Inflammatory macrophage treated with lipopolysaccharide for 1 hour (primary cell): Measurements from ENCODE around the gene DISP3.

Experiments used
- DNase-seq, 2 donors: peaks; one replicate each; pipeline ENCODE4 v3.0.0-alpha.2; 2020 to 2022

Gene DISP3

DNA sequence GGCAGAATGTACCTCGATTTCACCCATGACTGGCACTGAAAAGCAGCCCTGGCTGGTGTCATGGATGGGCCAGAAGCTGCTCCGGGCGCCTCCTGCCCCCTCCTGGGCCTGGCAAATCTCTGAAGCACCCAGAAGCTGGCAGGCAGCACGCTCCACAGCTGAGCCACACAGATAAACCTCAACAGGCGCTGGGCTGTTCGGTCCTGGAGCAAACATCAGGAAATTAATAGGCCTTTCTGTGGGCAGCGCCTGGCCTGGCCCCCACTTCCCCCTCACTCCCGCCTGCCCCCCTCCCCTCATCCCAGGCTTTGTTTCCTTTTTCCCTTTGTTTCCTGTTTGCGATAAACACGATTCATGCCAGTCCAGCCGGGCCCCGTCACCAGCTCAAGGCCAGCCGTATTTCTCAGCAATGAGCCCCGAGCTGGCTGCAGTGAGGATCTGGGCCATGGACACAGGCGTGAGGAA lies 20.1 kb upstream of the DISP3 start:
- DNase-seq, result no peak

DNA sequence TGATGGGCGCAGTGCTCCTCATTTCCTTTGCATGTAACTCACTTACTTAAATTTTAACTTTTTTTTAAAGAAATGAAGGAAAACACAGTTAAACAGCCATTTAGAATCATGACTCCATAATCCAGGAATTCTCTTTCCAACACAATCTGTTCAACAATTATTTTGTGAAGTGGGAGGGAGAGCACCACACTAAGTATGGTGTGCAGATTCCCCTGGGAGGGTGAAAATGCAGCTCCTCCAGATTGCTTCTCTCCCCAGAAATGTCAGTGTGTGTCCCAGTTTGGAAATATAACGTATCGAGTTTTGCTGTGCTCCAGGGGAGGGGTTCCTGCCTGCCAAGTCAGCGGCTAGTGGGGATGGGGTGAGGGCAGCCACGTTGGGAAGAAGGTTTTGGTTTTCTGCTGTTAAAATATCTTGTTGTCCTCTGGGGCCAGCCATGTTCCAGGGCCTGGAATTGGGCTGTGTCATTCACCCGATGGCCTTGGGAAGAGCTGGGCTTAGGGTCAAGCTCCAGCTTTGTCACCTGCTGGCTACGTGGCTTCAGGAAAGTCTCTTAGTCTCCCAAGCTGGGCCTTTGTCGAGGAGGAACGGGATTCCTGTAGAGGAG lies 17.3 kb upstream of the DISP3 start:
- no peak for DNase-seq

DNA sequence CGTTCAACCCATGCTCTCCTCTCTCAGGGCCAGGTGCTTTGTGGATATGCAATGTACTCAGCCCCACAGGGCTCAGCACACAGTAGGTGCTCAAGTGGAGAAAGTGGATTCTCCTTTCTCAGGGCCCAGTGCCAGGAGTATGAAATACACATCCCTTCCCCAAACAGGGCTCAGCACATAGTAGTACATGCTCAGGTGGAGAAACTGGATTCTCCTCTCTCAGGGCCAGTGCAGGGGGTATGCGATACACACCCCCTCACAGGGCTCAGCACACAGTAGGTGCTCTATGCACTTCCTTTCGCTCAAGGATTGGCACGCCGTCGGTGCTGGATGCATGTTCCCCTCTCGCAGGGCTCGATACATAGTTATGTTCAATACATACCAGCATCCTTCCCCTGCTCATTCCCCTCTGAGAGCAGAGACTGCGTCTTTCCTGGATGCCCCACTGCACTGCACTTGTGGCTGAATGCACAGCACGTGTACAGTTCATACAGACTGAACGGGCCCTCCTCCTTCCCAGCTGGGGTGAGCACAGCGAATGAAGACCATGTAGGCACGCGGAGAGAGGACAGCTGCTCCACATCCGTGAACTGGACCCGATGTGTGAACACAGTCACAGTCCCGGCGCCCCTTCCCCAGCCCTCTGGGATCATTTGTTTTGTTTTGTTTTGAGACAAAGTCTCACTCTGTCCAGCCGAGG lies 16.6 kb upstream of the DISP3 start:
- DNase-seq, result no peak

DNA sequence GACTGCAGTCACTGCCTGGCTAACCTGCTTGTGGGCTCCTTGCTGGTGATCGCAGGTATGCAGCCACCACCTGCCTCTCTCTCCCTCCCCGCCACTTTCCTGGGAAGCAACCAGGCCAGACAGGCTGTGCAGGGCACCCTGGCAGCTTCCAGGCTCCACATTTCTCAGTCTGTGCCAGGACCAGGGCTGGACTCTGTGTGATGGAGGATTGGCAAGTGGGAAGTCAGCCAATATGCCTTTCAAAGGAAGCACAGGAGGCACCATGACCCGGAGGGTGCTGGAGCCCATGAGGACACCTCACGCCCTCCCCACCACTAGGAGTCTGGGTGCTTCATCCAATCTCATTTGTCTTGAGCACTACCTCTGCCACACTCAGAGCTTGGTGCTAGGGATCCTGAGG lies 15.8 kb upstream of the DISP3 start:
- DNase-seq, result no peak

DNA sequence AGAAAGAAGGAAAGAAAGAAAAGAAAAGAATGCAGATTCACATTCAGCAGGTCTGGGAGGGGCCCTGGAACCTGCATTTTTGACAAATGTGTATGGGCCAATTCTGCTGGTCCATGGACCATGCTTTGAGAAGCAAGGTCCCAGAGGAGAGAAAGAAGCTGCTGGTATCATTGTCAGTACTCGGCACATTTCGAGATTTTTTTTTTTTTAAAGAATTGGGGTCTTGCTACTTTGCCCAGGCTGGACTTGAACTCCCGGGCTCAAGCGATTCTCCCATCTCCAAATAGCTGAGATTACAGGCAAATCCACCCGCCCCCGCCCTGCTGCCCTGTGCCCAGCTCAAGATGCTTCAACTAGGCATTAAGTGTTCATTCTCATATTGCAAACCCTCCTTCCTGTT lies 13.6 kb upstream of the DISP3 start:
- DNase-seq, result no peak

DNA sequence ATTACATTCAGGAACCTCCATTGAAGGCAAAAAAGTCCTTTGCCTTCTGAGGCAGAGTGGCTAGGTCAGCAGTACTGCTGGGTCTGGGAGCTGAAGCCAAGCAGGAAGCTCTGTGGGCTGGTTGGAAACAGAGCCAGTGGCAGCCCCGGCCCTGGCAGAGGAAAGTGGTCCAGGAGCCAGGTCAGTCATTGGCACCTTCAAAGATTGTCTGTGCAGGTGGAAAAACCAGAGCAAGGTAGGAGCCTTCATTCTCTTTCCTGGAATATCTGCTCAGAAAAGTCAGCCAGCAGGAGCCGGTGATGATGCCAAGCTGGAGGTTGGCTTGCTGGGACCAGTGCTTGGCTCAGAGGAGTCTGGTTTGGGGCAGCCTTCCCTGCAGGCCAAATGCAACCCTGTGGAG lies 12.5 kb upstream of the DISP3 start:
- DNase-seq, result no peak

DNA sequence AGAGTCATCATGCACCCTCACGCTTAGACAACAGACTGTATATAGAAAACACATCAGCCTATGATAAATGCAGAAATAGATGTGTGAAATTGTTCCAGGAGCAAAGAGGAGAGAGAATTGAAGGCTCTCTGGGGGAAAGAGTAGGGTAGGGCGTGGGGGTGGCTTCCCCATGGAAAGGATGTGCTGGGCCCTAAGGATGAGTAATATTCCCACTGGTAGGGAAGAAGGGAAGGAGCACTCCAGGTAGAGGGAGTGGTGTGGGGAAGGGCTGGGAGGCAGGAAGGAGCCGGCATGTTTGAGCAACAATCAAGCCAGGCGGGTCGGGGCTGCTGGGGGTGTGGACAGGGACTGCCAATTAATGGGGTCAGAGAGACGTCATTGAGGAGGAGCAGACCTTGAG lies 10.1 kb upstream of the DISP3 start:
- no peak for DNase-seq

DNA sequence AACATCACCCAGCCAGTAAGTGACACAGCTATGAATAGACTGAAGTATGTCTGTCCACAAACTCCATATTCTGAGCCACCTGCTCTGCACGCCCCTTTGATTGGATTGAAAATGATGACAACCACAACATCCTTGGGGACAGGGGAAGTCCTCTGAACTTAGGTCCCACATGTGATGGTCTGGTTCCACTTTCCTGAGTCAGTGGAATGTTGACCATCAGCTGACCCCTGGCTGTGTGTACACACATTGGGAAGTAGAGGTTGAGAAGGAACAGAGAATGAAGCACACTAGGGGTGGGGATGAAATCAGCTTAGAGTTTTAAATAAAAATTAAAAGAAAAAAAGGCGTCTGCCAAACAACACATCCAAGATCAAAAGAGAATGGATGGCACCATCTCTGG lies 8.0 kb upstream of the DISP3 start:
- DNase-seq, result peak in 1 of 2 donors; percentile 6

DNA sequence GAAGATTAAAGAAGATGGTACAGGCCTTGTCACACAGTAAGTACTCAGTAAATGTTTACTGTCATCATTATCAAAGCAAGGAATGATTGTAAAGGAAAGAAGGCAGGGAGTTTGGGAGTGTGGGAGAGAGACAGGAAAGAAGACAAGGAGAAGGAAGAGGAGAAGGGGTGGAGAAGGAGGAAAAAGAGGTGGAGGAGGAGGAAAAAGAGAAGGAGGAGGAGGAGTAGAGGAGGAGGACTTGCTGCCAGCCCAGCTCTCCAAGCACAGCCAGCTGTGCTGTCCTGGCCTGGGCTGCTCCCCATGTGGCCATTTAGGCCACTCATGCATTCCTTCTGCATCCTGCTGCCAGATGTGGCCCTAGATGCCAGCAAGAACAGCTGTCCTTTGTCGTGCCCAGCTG lies 7.5 kb upstream of the DISP3 start:
- no peak for DNase-seq

DNA sequence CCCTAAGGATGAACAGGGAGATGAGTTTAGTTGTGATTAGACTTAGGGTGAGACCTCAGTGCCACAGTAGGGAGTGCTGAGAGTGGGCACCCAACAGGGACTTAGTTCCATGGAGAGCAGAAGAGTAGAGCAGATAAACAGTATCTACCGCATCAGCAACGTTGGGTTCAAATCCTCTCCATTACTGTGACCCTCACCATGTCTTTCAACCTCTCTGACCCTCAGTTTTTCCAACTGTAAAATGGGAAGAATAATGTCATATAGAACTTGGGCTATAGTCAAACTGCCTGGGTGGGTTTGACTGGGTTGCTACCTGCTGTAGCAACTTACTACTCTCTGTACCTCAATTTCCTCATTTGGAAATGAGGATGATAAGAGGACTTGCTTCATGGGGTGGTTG lies 6.7 kb upstream of the DISP3 start:
- DNase-seq, result no peak

DNA sequence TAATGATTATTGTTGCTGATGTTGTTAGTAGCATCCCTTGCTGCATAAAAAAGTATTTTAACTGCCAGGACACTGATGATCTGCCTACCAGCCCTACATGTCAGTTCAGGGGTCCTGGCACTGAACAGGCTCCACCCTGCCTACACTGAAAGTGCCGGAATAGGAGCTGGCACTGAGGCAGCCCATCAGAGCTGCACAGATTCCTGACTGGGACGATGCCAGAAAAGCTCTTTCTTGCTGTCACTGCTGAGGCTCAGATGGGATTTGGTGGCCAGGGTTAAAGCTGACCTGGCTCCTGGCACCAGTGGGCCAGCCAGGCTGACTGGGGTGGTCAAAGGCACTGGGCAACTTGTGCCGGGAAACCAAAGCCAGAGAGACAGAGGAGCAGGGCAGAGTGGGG lies 6.2 kb upstream of the DISP3 start:
- no peak for DNase-seq

DNA sequence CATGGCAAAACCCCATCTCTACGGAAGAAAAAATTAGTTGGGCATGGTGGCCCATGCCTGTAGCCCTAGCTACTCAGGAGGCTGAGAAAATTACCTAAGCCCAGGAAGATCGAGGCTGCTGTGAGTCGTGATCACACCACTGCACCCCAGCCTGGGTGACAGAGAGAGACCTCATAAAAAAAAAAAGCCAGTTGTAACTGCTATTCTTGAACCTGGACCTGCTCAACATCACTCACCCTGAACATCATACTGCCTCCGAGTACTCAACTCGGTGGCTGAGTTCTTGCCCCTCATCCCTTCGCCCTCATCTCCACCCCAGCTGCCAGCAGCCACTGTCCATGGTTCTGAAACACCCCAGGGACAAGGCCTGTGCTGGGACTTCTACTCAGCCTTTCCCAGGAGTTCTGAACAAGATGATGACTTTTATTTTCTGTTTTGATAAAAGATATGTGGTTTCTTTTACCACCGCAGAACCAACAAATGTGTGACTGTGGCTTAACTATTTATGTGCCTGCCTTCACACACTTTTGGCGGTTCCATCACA lies 5.4 kb upstream of the DISP3 start:
- DNase-seq, result peak in 1 of 2 donors; percentile 1

DNA sequence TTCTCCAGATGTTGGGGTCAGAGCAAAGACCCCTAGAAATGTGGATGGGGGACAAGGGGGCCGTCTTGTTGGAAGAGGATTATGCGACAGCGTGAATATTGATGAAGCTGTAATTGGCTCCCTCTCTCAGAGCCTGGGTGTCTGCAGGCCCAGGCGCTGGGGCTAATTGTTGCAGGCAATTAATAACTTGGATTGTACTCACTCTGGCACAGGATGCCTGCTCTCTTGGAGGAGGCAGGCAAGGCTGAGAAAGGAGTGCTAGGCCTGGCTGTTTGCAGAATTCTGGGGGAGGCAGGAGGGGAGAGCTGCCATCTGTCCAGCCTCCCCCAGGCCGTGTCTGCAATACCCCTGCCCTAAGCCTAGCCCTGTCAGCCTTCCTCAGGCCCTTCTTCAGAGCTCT lies 4.1 kb upstream of the DISP3 start:
- DNase-seq, result no peak

DNA sequence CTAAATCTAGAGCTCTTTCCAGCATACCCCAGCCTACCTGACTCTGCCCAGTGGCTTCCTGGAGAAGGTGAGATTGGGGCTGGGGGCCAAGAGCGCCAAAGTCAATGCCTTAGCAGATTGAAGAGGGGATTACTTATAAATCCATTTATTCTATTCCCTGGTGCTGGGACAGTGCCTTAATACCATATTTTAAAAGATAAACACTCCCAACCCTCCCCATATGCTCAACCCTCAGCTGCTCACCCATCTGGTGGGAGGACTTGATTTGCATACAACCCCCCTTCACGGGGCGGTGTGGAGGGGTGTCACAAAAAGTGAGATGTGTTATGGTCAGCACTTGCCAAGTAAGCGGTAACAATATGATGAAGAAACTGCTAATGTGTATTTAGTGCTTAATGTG lies 3.2 kb upstream of the DISP3 start:
- DNase-seq, result no peak

DNA sequence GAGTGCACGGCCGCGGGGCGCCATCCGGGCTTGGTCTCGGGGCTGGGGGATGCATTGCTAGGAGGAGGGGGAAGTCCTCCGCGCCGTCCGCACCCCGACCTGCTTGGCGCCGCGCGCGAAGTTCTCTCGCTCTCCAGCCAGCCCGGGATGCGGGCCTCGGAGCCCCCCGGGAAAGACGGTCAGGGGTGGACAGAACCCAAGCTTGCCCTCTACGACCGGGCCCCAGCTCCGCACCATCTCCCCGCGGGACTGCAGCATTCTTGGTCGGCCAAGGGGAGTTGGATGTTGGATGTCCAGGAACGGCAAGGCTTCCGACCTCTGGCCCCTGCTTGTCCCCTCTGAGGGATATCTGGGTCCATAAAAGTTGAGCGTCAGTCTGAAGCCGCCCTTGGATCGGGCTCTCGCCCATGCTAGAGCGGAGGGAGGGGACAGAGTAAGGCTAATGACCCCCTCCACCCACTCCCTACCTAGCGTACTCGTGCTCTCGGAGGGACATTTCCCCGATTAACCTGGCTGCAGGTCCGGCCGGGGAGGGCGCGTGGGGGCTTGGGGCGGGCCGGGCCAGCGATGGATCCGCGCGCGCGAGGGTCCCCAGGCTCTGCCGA lies 522 bp downstream of the DISP3 start:
- no peak for DNase-seq

DNA sequence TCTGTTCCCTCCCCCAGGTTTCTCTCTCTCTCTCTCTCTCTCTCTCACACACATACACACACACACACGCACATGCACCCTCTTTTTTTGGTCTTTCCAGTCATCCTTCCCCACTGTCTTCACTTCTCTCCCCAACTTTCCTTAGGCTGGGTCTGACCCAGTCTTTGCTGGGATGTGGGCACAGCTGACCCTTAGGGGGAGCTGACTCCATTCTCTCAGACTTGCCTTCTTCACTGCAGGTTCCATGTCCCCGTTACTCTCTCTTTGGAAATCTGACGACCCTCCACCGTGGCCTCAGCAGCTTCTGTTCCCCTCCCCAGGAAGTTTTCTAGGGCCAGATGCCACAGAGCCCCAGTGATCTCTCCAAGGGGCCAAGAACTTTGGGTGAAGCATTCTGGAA lies 2.1 kb downstream of the DISP3 start:
- DNase-seq, result no peak

DNA sequence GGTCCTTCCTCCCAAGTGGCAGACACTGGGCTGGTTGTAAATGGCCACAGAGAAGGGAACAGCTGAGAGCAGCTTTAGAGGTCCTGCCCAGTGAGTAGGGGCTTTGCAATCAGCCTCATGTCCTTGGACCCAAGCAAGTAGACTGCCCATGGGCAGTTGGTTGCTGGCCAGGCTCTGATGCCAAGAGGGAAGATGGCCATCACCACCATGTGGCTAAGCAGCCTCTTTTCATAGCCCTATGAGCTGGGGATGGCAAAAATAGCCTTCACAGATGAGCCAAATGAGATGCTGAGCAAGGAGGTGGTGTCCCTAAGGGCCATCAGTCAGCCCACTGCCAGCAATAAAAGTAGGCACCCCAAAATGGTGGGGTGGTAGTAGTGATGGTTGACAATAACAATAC lies 3.2 kb downstream of the DISP3 start:
- no peak for DNase-seq

DNA sequence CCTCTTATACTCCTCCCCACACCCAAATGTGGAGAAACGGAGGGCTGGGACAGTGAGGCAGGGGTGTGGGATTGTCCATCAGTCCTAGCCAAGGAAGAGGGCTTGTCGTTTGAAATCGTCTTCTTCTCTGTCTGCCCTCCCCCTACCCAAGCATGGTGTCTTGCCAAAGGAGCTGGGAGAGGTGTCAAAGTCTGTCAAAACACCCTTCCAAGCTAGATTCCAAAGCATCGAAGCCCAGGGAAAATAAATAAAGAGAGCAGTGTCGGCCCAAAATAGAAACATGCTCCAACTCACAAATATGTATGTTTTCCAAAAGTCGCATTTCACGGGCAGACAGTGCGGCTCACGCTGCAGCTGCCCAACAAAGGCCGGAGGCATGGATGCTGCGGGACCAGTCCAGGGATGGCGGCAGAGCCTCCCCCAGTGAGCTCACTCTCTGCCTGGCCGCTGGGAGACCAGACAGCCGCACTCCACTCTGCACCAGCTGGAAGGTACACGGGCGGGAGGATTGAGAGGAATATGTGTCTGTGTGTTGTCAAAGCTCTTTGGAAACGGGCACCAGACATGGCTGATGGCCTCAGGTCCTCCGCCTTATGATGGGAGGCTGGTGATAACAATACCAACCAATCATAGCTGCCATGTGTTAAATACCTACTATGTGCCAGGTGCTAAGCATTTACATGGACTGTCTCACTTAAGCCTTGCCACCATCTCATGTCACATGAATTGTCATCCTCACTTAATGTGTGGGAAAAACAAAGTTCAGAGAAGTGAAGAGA lies 3.9 kb downstream of the DISP3 start:
- no peak for DNase-seq

DNA sequence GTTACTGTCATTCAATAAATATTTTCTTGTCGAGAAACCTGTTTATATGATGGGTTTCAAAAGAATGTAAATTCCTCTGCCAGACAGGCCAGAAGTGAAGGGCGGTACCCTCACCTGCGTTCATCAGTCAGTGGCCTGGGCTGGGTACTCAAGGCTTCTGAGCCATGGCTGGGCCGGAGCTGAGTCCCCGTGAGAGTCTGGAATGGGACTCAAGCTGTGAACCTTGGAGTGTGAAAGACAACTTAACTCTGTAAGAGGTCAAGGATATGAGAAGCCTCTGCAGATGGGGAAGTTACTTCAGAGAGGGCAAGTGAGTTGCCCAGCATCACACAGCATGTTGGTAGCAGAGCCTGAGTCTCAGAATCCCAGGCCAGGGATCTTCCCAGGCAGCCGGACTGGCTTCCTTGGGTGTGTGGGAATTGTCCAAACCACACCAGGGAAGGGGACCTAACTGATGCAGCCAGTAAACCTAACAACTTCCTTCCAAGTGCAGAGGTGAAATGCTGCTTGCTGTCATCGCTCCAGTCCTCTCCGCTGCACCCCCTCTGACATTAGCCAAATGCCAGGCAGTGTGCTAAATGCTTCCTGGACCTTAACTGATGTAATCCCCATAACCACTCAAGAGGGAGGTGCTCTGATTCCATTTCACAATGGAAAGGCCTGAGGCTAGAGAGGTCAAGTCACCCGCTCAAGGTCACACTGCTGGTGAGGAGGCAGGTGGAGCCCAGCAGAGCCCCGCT lies 4.8 kb downstream of the DISP3 start:
- DNase-seq, result no peak

DNA sequence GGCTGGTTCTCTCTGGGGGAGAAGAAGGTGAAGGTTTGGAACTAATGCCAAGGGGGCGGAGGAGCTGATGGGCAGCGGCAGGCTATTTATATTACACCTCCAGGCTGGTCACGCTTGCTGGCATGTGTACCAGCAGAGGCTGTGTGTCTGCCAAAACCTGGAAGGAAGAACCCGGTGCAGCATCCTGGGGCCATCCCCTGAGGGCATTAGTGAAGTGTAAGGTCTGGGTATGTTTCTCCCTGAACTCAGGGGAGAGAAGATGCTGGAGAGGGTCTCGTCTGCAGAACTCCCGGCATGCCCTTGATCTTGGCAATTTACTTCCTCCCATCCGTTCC lies 5.3 kb downstream of the DISP3 start:
- no peak for DNase-seq

DNA sequence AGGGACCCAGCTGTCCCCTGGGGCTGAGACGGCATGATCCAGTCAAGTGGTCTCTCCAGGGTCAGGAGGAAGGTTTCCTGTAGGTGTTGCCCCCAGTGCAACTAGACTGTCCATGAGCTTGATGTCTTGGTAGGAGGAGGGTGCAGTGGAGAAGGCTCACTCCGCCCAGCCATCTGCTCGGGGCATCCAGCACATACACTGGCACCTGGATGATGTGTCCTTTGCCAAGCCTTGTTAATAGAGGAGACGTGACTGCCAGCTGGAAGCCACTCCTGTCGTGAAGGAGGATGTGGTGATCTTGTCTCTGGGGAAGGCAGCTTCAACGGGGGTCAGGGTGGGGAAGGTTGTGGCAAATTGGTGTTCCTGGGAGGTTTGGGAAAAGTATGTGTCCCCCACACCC lies 6.2 kb downstream of the DISP3 start:
- DNase-seq, result no peak

DNA sequence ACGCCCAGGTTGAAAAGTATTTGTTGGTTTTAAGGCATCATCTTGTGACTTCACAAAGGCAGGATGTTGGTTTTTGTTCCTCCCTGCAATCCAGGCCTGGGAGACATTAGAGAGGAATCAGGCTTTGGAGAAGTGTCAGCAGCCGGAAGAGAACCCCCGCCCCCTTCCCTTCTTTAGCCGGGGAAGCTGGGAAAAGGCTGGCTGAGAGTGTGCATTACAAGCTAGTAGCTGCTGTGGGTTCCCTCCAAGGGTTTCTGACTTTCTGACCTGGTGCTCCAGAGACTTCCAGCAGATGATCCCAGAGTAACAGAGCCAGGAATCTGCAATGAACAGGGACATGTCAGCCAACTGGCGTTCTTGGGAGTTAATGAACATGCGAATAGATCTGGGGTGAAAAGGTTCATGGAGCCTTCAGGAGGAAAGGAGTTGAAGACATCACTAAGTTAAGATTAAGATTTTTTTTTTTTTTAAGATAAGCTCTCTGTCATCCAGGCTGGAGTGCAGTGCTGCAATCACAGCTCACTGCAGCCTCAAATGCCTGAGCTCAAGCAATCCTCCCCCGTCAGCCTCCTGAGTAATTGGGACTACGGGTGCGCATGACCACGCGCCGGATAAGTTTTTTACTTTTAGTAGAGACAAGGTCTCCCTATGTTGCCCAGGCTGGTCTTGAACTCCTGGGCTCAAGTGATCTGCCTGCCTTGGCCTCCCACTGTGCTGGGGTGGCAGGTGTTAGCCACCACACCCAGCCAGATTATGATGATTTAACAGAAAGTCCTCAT lies 7.5 kb downstream of the DISP3 start:
- DNase-seq, result no peak
